Measurements from ENCODE around the gene NEK2. TPM values are rescaled to one million over a fixed set of nuclear protein-coding genes. Genes with fewer than 3 reads are reported as not detected.
"Not testable (repeated sequence)": the region's sequence is repeated elsewhere in the genome, so short reads cannot be mapped to it uniquely, and the experiment has no call there.

Gene NEK2
- total RNA-seq, 2 donors from 2014 or later = 31.6 to 32.4 TPM

- not testable (repeated sequence) for H3K9me3 Mint-ChIP-seq; H3K4me3 Mint-ChIP-seq; H3K36me3 Mint-ChIP-seq (ENCODE audit: low read depth); H3K27ac Mint-ChIP-seq; H3K4me1 Mint-ChIP-seq; ATAC-seq (replicated peaks); H3K27me3 Mint-ChIP-seq
Measured at GRCh38 chr1:211636575-211637029, 38.8 kb downstream of the NEK2 start.

GRCh38 chr1:211635597-211636205 lies 39.7 kb downstream of the NEK2 start:
- H3K27me3 Mint-ChIP-seq = no peaks in the 10 kb centered on the region
- ATAC-seq (replicated peaks) = no peak
- no peak overlapping the region for H3K4me3 Mint-ChIP-seq
- H3K4me1 Mint-ChIP-seq = no peaks in the 10 kb centered on the region
- no peaks in the 10 kb centered on the region for H3K9me3 Mint-ChIP-seq
- no peak overlapping the region for H3K27ac Mint-ChIP-seq
- no peaks in the 10 kb centered on the region for H3K36me3 Mint-ChIP-seq (ENCODE audit: low read depth)

- no peak overlapping the region for H3K27ac Mint-ChIP-seq
- no peak for ATAC-seq (replicated peaks)
- H3K4me3 Mint-ChIP-seq = no peak overlapping the region
- no peaks in the 10 kb centered on the region for H3K9me3 Mint-ChIP-seq
- no peaks in the 10 kb centered on the region for H3K36me3 Mint-ChIP-seq (ENCODE audit: low read depth)
- no peaks in the 10 kb centered on the region for H3K27me3 Mint-ChIP-seq
- H3K4me1 Mint-ChIP-seq = no peaks in the 10 kb centered on the region
Measured at GRCh38 chr1:211634931-211635330, 40.5 kb downstream of the NEK2 start.

- ATAC-seq (replicated peaks) = no peak
- Mint-ChIP-seq H3K4me1 (no peaks in the 10 kb centered on the region), H3K27ac (no peak overlapping the region), H3K4me3 (no peak overlapping the region), H3K27me3 (no peaks in the 10 kb centered on the region), H3K36me3 (ENCODE audit: low read depth) (no peaks in the 10 kb centered on the region), H3K9me3 (no peaks in the 10 kb centered on the region)
Measured at GRCh38 chr1:211634461-211634860, 41.0 kb downstream of the NEK2 start.

- no peaks in the 10 kb centered on the region for H3K4me1 Mint-ChIP-seq
- no peaks in the 10 kb centered on the region for H3K27me3 Mint-ChIP-seq
- H3K36me3 Mint-ChIP-seq (ENCODE audit: low read depth) = no peaks in the 10 kb centered on the region
- no peak overlapping the region for H3K27ac Mint-ChIP-seq
- ATAC-seq (replicated peaks) = no peak
- H3K9me3 Mint-ChIP-seq = no peaks in the 10 kb centered on the region
- H3K4me3 Mint-ChIP-seq = no peak overlapping the region
Measured at GRCh38 chr1:211633524-211633846, 41.9 kb downstream of the NEK2 start.

GRCh38 chr1:211632808-211633523 lies 42.5 kb downstream of the NEK2 start:
- no peak overlapping the region for H3K4me3 Mint-ChIP-seq
- no peaks in the 10 kb centered on the region for H3K27me3 Mint-ChIP-seq
- ATAC-seq (replicated peaks) = peak; percentile 14
- H3K27ac Mint-ChIP-seq = no peak overlapping the region
- no peaks in the 10 kb centered on the region for H3K4me1 Mint-ChIP-seq
- no peaks in the 10 kb centered on the region for H3K36me3 Mint-ChIP-seq (ENCODE audit: low read depth)
- no peaks in the 10 kb centered on the region for H3K9me3 Mint-ChIP-seq

GRCh38 chr1:211632117-211632807 lies 43.2 kb downstream of the NEK2 start:
- Mint-ChIP-seq H3K4me3 (no peak overlapping the region), H3K4me1 (no peaks in the 10 kb centered on the region), H3K27ac (no peak overlapping the region), H3K27me3 (no peaks in the 10 kb centered on the region), H3K9me3 (no peaks in the 10 kb centered on the region), H3K36me3 (ENCODE audit: low read depth) (no peaks in the 10 kb centered on the region)
- ATAC-seq (replicated peaks) = peak; percentile 18

GRCh38 chr1:211631168-211631567 lies 44.3 kb downstream of the NEK2 start:
- Mint-ChIP-seq H3K27me3 (no peaks in the 10 kb centered on the region), H3K4me3 (no peak overlapping the region), H3K27ac (no peak overlapping the region), H3K36me3 (ENCODE audit: low read depth) (no peaks in the 10 kb centered on the region), H3K4me1 (no peaks in the 10 kb centered on the region), H3K9me3 (no peaks in the 10 kb centered on the region)
- ATAC-seq (replicated peaks) = no peak

- Mint-ChIP-seq H3K9me3 (no peaks in the 10 kb centered on the region), H3K36me3 (ENCODE audit: low read depth) (no peaks in the 10 kb centered on the region), H3K27ac (no peak overlapping the region), H3K4me3 (no peak overlapping the region), H3K27me3 (no peaks in the 10 kb centered on the region), H3K4me1 (no peaks in the 10 kb centered on the region)
- no peak for ATAC-seq (replicated peaks)
Measured at GRCh38 chr1:211630236-211631081, 45.0 kb downstream of the NEK2 start.

GRCh38 chr1:211628417-211628816 lies 47.0 kb downstream of the NEK2 start:
- Mint-ChIP-seq H3K27me3 (no peaks in the 10 kb centered on the region), H3K9me3 (no peaks in the 10 kb centered on the region), H3K27ac (no peak overlapping the region), H3K4me1 (peaks cover 9% of the 10 kb centered on the region), H3K4me3 (no peak overlapping the region), H3K36me3 (ENCODE audit: low read depth) (no peaks in the 10 kb centered on the region)
- ATAC-seq (replicated peaks) = no peak

GRCh38 chr1:211627259-211627658 lies 48.2 kb downstream of the NEK2 start:
- no peaks in the 10 kb centered on the region for H3K27me3 Mint-ChIP-seq
- H3K4me3 Mint-ChIP-seq = no peak overlapping the region
- no peaks in the 10 kb centered on the region for H3K9me3 Mint-ChIP-seq
- ATAC-seq (replicated peaks) = no peak
- H3K4me1 Mint-ChIP-seq = peaks cover 11% of the 10 kb centered on the region
- no peaks in the 10 kb centered on the region for H3K36me3 Mint-ChIP-seq (ENCODE audit: low read depth)
- no peak overlapping the region for H3K27ac Mint-ChIP-seq

- H3K27ac Mint-ChIP-seq; H3K4me3 Mint-ChIP-seq; ATAC-seq (replicated peaks); H3K36me3 Mint-ChIP-seq (ENCODE audit: low read depth); H3K9me3 Mint-ChIP-seq; H3K27me3 Mint-ChIP-seq: not testable (repeated sequence)
- H3K4me1 Mint-ChIP-seq = peaks cover 11% of the 10 kb centered on the region
Measured at GRCh38 chr1:211625866-211626265, 49.6 kb downstream of the NEK2 start.

- Mint-ChIP-seq H3K27me3 (no peaks in the 10 kb centered on the region), H3K27ac (no peak overlapping the region), H3K4me3 (no peak overlapping the region), H3K4me1 (peaks cover 11% of the 10 kb centered on the region), H3K9me3 (no peaks in the 10 kb centered on the region), H3K36me3 (ENCODE audit: low read depth) (no peaks in the 10 kb centered on the region)
- ATAC-seq (replicated peaks) = peak; percentile 39
Measured at GRCh38 chr1:211625040-211625439, 50.4 kb downstream of the NEK2 start.

GRCh38 chr1:211623515-211623914 lies 51.9 kb downstream of the NEK2 start:
- peak overlapping the region; percentile 6 for H3K4me3 Mint-ChIP-seq
- peak; percentile 53 for ATAC-seq (replicated peaks)
- H3K9me3 Mint-ChIP-seq = no peaks in the 10 kb centered on the region
- H3K4me1 Mint-ChIP-seq = peaks cover 11% of the 10 kb centered on the region
- H3K36me3 Mint-ChIP-seq (ENCODE audit: low read depth) = no peaks in the 10 kb centered on the region
- H3K27ac Mint-ChIP-seq = no peak overlapping the region
- H3K27me3 Mint-ChIP-seq = no peaks in the 10 kb centered on the region
